ENCODE data around the gene GRIN3A.

DNA sequence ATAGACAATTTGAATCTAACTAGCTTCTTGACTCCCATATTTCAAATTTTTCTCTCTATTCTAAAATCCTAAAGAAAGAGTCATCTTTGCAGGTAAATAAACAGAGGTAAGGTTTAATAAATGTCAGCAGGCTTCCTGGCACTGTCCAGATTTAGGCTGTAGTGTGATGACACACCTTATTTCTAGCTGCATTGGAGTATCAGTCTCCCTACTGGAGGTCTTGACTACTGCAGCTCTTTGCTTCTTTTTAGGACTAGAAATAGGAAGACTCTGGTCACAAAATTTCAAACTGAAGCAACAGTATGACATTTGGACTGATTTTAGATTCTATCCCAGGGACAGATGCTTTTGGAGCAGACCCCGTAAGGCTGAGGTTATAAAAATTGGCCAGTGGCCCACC lies 103.0 kb downstream of the GRIN3A start:
- TF ChIP-seq, protein P1, sequence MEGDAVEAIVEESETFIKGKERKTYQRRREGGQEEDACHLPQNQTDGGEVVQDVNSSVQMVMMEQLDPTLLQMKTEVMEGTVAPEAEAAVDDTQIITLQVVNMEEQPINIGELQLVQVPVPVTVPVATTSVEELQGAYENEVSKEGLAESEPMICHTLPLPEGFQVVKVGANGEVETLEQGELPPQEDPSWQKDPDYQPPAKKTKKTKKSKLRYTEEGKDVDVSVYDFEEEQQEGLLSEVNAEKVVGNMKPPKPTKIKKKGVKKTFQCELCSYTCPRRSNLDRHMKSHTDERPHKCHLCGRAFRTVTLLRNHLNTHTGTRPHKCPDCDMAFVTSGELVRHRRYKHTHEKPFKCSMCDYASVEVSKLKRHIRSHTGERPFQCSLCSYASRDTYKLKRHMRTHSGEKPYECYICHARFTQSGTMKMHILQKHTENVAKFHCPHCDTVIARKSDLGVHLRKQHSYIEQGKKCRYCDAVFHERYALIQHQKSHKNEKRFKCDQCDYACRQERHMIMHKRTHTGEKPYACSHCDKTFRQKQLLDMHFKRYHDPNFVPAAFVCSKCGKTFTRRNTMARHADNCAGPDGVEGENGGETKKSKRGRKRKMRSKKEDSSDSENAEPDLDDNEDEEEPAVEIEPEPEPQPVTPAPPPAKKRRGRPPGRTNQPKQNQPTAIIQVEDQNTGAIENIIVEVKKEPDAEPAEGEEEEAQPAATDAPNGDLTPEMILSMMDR (conservative IDR thresholded peaks at IDR 0.05; ENCODE audit: low read depth, low read length) = no peak
- TF ChIP-seq BHLHE40 (IDR thresholded peaks at IDR 0.05; ENCODE audit: low read depth, low read length) (no peak), RFX5 (IDR thresholded peaks at IDR 0.05; ENCODE audit: low read depth, low read length) (no peak), USF2 (IDR thresholded peaks at IDR 0.05; ENCODE audit: low read depth, low read length) (no peak), POLR2A (IDR thresholded peaks at IDR 0.05; ENCODE audit: low read depth, low read length) (no peak), RAD21 (IDR thresholded peaks at IDR 0.05; ENCODE audit: low read length) (no peak), NFE2L2 (IDR thresholded peaks at IDR 0.05; ENCODE audit: low read depth, low read length) (no peak), ELK1 (IDR thresholded peaks at IDR 0.05; ENCODE audit: borderline replicate concordance, low read depth, low read length) (no peak), MAFK (IDR thresholded peaks at IDR 0.05; ENCODE audit: low read depth, low read length) (no peak), MAZ (IDR thresholded peaks at IDR 0.05; ENCODE audit: borderline replicate concordance, low read depth, low read length) (no peak)
